Omental fat pad (tissue), 4 donors: Measurements from ENCODE around the gene FOXRED1. TPM values are rescaled to one million over a fixed set of nuclear protein-coding genes. Genes with fewer than 3 reads are reported as not detected.
"Not testable (repeated sequence)": the region's sequence is repeated elsewhere in the genome, so short reads cannot be mapped to it uniquely, and the experiment has no call there.

ENCODE experiments used
- ATAC-seq: fragments of 150-250 bp; one replicate; pipeline ENCODE4 v1.9.1; 2016; ENCODE audit warnings: mild to moderate bottlenecking, moderate library complexity; ENCODE audit not compliant: low FRiP score
- DNase-seq: peaks from one replicate; pipeline ENCODE4 v3.0.0-alpha.2; 2019; ENCODE audit warnings: low spot score
- total RNA-seq, 4 donors: library from RNA; depleted of rRNA; stranded (reverse); fragments of >200 nt; gene quantifications; one replicate each; pipeline ENCODE4 v1.1.0, GENCODE V29; 2016
- TF ChIP-seq, protein P1 (sequence below), 3 donors: fragments of 450-650 bp; IDR thresholded peaks; one replicate each; pipeline ENCODE4 v1.5.1; 2016 to 2017; ENCODE audit warnings: antibody characterized with exemption in 3 of 3, mild to moderate bottlenecking in 3 of 3, moderate library complexity in 2 of 3

The FOXRED1 gene
- total RNA-seq, 4 donors from 2014 or later, result 10.2 to 27.3 (median 17.4) TPM

- ATAC-seq (no peak), DNase-seq (no peak)
- TF ChIP-seq, protein P1, sequence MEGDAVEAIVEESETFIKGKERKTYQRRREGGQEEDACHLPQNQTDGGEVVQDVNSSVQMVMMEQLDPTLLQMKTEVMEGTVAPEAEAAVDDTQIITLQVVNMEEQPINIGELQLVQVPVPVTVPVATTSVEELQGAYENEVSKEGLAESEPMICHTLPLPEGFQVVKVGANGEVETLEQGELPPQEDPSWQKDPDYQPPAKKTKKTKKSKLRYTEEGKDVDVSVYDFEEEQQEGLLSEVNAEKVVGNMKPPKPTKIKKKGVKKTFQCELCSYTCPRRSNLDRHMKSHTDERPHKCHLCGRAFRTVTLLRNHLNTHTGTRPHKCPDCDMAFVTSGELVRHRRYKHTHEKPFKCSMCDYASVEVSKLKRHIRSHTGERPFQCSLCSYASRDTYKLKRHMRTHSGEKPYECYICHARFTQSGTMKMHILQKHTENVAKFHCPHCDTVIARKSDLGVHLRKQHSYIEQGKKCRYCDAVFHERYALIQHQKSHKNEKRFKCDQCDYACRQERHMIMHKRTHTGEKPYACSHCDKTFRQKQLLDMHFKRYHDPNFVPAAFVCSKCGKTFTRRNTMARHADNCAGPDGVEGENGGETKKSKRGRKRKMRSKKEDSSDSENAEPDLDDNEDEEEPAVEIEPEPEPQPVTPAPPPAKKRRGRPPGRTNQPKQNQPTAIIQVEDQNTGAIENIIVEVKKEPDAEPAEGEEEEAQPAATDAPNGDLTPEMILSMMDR (IDR thresholded peaks at IDR 0.05), result no peak
Measured at GRCh38 chr11:126231725-126232459, 37.1 kb upstream of the FOXRED1 start.

DNA sequence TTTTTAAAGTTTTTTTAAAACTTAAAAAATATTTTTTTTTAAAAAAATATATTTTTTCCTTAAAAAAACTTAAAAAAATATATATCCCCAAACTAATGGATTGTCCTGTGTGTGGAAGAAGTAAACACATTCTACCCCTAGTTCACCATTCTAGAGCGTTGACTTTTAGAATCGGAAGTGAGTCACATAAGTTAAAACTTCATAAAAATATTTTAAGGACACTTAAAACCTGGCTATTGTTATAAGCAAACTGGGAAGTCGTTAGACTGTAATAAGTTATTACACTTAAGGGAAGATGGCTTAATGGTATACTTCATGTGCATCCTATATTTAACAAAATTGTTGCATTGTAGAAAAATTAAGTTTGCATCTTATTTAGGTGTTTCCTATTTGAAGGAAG, 36.3 kb upstream of the FOXRED1 start:
- DNase-seq, result no peak
- ATAC-seq, result no peak
- TF ChIP-seq, protein P1 (IDR thresholded peaks at IDR 0.05), result no peak

DNA sequence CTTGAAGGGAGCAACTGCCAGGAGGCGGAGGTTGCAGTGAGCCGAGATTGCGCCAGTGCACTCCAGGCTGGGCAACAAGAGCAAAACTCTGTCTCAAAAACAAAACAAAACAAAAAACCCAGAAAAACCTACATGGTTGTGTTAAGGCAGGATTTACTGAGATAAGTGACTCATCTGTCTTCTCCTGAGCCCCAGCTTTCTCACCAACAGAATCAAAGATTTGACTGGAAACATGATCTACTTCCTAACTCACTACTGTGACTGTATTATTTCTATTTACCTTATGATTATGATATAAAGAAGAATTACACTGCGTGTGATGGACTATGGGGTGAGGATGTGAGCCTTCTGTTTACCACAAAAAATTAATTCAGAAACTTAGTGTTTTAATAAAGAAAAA, 35.6 kb upstream of the FOXRED1 start:
- TF ChIP-seq, protein P1 (IDR thresholded peaks at IDR 0.05), result no peak
- no peak for ATAC-seq
- DNase-seq, result no peak

DNA sequence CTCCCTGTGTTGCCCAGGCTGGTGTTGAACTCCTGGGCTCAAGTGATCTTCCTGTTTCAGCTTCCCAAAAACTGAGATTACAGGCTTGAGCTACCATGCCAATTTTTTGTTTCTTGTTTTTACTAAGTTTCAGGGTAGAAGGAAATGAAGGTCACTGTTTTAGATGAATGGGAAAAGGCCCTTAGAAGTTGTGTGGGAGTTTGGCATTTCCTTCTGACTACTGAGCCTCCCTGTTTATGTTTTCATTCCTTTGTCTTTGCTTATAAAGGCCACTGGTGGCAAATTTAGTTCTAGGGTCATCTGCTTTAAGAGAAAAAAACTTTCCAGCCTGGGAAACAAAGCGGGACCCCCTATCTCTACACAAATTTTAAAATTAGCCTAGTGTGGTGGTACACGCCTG, 22.3 kb upstream of the FOXRED1 start:
- TF ChIP-seq, protein P1 (IDR thresholded peaks at IDR 0.05), result no peak

DNA sequence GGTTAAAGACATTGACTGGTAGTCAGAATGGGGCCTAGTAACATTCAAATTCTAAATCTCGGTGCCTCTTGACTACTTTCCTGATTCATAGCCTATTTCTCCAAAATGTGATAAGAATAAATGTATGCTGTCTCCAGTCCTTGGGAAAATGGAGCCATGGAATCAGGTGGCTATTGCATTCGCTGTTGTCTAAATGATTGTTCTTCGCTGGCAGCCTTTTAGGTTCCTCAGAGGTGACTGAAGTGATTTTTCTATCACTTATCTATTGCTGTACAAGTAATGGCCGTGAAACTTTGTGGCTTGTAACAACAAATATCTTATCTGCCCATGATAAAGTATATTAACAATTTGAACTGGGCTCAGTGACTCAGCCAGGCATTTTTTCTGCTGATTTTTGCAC, 15.7 kb upstream of the FOXRED1 start:
- ATAC-seq (no peak), DNase-seq (no peak)
- TF ChIP-seq, protein P1 (IDR thresholded peaks at IDR 0.05), result no peak

More for the DNA sequence above, 22.3 kb upstream of the FOXRED1 start:
- ATAC-seq, result no peak
- no peak for DNase-seq

DNA sequence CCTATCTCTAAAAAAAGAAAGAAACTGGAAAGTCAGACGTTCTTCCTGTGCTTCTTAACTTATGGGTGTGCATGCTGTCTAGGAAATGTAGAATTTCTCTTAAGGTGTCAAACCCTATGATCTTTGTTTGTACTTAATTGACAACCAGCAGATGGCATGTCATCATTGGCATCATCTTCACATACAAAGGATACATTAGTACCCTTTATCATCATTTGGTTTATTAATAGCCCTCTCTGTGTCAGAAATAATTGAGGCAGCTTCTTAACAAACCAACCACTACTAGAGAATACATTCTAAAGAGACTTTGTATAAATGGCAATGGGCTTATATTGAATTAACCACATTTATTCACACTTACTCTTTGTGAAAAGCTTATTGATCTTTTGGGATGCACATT, 14.1 kb upstream of the FOXRED1 start:
- no peak for ATAC-seq
- TF ChIP-seq, protein P1 (IDR thresholded peaks at IDR 0.05), result no peak

GRCh38 chr11:126255507-126255906, 13.4 kb upstream of the FOXRED1 start:
- DNase-seq, ATAC-seq: not testable (repeated sequence)

More for the DNA sequence above, 14.1 kb upstream of the FOXRED1 start:
- no peak for DNase-seq
